GM19468 (cell line): ENCODE results near the gene IL17B.
A peak's percentile ranks its signal among the peaks of the same experiment; 100 is the strongest.

Source experiments
- ATAC-seq: cut with Tn5 transposase; IDR thresholded peaks from one replicate; pipeline ENCODE4 v1.9.1; 2021; ENCODE audit warnings: mild to moderate bottlenecking, moderate library complexity, moderate number of reproducible peaks; ENCODE audit not compliant: unreplicated experiment; ENCODE audit errors: extremely low read depth

Gene IL17B

GRCh38 chr5:149363936-149364335, 15.2 kb downstream of the IL17B start:
- no peak for ATAC-seq

DNA sequence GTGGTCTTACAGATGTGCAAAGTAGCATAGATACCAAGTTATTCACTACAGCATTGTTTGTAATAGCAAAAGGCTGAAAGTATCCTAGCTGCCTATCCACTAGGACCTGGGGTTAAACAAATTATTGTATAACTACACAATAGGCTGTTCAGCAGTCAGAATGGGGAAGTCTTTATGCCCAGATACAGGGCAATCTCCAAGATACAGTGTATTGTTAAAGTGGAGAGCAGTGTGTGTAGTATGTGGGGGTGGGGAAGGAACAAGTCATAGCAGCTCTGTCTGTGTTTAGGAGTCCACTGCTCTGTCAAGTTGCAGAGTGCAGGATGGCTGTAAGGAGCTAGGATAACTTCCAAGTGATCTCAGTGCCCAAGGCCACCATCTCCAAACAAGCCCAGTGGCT, 15.7 kb downstream of the IL17B start:
- no peak for ATAC-seq

- ATAC-seq, result no peak
Measured at GRCh38 chr5:149362541-149362940, 16.6 kb downstream of the IL17B start.

- no peak for ATAC-seq
Measured at GRCh38 chr5:149360272-149360671, 18.8 kb downstream of the IL17B start.

- no peak for ATAC-seq
Measured at GRCh38 chr5:149358868-149359495, 20.1 kb downstream of the IL17B start.

DNA sequence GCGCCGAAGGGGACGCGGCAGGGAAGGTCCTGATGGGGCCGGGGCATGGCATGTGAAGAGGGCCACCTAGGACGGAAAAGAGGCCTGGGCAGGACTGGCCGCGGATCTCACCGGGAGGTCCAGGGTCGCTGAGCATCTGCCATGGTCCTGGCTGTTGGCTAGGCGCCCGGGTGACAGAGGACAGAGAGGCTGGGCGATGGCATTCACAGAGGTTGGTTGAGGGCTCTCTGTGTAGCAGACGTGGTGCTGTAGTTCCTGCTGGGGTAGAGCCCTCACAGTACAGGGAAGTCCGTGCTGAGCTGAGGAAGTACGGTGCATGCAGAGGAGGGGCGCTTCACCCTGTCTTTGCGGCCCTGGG, 20.8 kb downstream of the IL17B start:
- ATAC-seq, result no peak

- peak; percentile 100 for ATAC-seq
Measured at GRCh38 chr5:149357370-149358293, 21.5 kb downstream of the IL17B start, which contains the start of gene PCYOX1L. Gene PCYOX1L (plus strand): TSS chr5:149358046. CDS start chr5:149358069, 23 bp downstream.

DNA sequence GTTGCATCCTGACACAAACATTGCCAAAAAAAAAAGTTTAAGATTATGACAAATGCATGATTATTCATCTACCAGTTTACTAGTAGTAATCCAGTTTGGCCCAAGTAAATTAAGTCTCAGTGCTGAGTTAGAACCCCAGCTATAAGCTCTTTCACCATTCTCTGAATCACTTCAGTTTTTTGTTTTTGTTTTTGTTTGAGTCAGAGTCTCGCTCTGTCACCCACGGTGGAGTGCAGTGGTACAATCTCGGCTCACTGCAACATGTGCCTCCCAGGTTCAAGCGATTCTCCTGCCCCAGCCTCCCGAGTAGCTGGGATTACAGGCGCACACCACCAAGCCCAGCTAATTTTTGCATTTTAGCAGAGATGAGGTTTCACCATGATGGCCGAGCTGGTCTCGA, 22.7 kb downstream of the IL17B start:
- no peak for ATAC-seq

DNA sequence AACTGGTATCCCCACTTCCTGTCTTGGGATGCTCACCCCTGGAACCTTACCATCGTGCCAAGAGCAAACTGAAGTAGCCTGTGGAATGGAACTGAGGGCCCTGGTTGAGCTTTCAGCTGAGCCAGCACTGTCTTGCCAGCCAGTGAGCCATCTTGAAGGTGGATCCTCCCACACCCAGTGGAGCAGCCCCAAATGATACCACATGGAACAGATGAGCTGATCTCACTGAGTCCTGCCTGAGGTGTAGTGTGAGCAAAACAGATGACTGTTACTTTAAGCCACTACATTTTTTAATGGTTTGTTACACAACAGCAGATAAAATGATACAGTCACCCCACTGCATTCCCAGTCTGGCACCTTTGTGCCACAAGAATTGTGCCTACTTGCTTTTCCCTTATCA, 23.4 kb downstream of the IL17B start:
- ATAC-seq, result no peak

DNA sequence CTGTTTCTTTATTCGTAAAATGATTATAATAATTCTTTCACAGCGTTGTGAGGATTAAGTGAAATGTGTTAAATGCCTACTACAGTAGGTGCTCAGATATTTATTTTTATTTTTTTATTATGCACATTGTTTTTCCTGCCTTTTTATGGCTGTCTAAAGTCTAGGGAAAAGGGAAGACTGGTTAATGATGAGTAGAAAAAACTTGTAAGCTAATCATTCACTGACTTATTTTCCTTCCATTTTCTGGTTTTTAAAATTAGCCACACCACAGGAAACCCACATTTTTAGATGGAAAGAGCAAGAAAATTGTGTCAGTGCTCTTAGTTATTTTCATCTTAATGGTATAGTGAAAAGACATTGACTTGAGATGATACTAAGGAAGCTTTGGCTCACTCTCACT, 25.2 kb downstream of the IL17B start:
- ATAC-seq, result no peak

GRCh38 chr5:149352169-149352568, 26.9 kb downstream of the IL17B start:
- no peak for ATAC-seq

GRCh38 chr5:149349382-149349781, 29.7 kb downstream of the IL17B start:
- ATAC-seq, result no peak

DNA sequence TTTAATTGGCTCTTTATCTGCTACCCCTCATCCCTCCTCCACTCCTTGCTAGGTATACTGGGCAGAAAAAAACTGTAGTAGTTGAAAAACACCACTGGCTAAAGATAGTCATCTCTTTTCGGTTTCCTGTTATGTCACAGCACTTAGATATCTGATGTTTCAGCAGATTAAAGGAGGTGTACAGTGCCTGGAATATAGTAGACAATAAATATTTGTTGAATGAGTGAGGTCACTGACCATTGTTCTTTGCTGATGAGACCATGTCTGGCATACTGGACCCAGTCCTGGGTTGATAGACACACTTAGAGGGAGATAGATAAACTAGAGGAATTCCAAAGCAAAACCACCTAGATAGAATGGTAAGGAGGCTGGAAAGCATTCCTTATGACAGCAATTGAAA, 30.6 kb downstream of the IL17B start:
- no peak for ATAC-seq

GRCh38 chr5:149345892-149346222, 33.2 kb downstream of the IL17B start:
- ATAC-seq, result no peak

- ATAC-seq, result peak; percentile 97
Measured at GRCh38 chr5:149345147-149345891, 33.8 kb downstream of the IL17B start, which contains the start of gene GRPEL2. Gene GRPEL2 (plus strand): TSS chr5:149345499. CDS start chr5:149345540, 41 bp downstream.

GRCh38 chr5:149344151-149344550, 34.9 kb downstream of the IL17B start:
- ATAC-seq, result no peak

GRCh38 chr5:149341876-149342275, 37.2 kb downstream of the IL17B start:
- no peak for ATAC-seq

- no peak for ATAC-seq
Measured at GRCh38 chr5:149340920-149341319, 38.2 kb downstream of the IL17B start.

- ATAC-seq, result no peak
Measured at GRCh38 chr5:149338364-149338763, 40.7 kb downstream of the IL17B start.

DNA sequence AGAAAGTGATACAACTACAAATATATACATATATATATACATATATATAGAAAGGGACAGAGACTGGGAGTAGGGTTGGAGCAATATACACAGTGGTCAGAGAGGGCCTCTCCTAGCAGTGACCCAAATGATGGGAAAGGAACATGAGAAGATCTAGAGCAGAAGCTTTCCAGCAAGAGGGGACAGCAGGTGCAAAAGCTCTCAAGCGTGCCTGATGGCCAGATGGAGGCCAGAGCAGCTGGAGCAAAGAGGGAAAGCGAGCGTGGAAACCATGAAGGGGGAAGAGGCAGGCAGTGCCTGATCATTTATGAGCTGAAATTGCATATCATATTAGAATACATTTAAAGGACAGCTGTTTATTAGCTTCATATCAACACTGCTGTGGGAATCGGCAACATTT, 41.4 kb downstream of the IL17B start:
- ATAC-seq, result no peak
